Inflammatory macrophage (primary cell): ENCODE measurements around the gene TTC32.
"Not testable (repeated sequence)": the region's sequence is repeated elsewhere in the genome, so short reads cannot be mapped to it uniquely, and the experiment has no call there.

Experiments
- DNase-seq, 2 donors: peaks; one replicate each; pipeline ENCODE4 v3.0.0-alpha.2; 2020 to 2022
- total RNA-seq, 18 experiments: gene quantifications; one replicate each; lab custom pipeline; 2026; ENCODE audit warnings: mixed read lengths in 6 of 18, inconsistent platforms in 2 of 18; lab: John Stamatoyannopoulos, UW

The TTC32 gene
- 3.4 to 9.3 (median 5.9) reads per million in 18 experiments for total RNA-seq

- peak; percentile 92 to 95 for DNase-seq
Observed at GRCh38 chr2:19901442-19902215, at the start of gene TTC32. TTC32 (minus strand) TSS chr2:19901983; CDS start chr2:19901854, 129 bp downstream.

- no peak for DNase-seq
Observed at GRCh38 chr2:19949071-19949470, 47.3 kb upstream of the TTC32 start.

GRCh38 chr2:19947184-19947940 lies 45.6 kb upstream of the TTC32 start:
- no peak for DNase-seq

GRCh38 chr2:19944205-19944845 lies 42.5 kb upstream of the TTC32 start:
- DNase-seq: no peak

GRCh38 chr2:19943189-19943588 lies 41.4 kb upstream of the TTC32 start:
- no peak for DNase-seq

- no peak for DNase-seq
Observed at GRCh38 chr2:19942199-19942598, 40.4 kb upstream of the TTC32 start.

- DNase-seq: no peak
Observed at GRCh38 chr2:19937004-19937403, 35.2 kb upstream of the TTC32 start.

GRCh38 chr2:19936203-19936602 lies 34.4 kb upstream of the TTC32 start:
- no peak for DNase-seq

- DNase-seq: no peak
Observed at GRCh38 chr2:19933351-19933981, 31.7 kb upstream of the TTC32 start.

GRCh38 chr2:19932928-19933327 lies 31.1 kb upstream of the TTC32 start:
- no peak for DNase-seq

GRCh38 chr2:19929226-19929625 lies 27.4 kb upstream of the TTC32 start:
- no peak for DNase-seq

GRCh38 chr2:19927816-19928215 lies 26.0 kb upstream of the TTC32 start:
- not testable (repeated sequence) for DNase-seq

GRCh38 chr2:19924526-19924925 lies 22.7 kb upstream of the TTC32 start:
- not testable (repeated sequence) for DNase-seq

GRCh38 chr2:19922188-19922587 lies 20.4 kb upstream of the TTC32 start:
- DNase-seq: not testable (repeated sequence)

GRCh38 chr2:19916385-19916950 lies 14.7 kb upstream of the TTC32 start:
- no peak for DNase-seq

- no peak for DNase-seq
Observed at GRCh38 chr2:19914266-19914975, 12.6 kb upstream of the TTC32 start.

GRCh38 chr2:19911808-19912509 lies 10.2 kb upstream of the TTC32 start:
- DNase-seq: no peak

GRCh38 chr2:19902216-19902740 lies 495 bp upstream of the TTC32 start:
- DNase-seq: peak in 1 of 2 donors; percentile 35

- DNase-seq: peak; percentile 42 to 49
Observed at GRCh38 chr2:19900931-19901441, 797 bp downstream of the TTC32 start.
